GM12878 (cell line): ENCODE data around the gene KRT14. TPM values are rescaled to one million over a fixed set of nuclear protein-coding genes. Genes with fewer than 3 reads are reported as not detected.

Source experiments
- ATF7 ChIP-seq: fragments of 450-650 bp; IDR thresholded peaks from 2 replicates; pipeline ENCODE4 v1.6.1; 2016; ENCODE audit warnings: low read depth, mild to moderate bottlenecking
- EGR1 ChIP-seq, 2 experiments: IDR thresholded peaks; 1 replicate in 1 of 2; 2 replicates in 1 of 2; pipeline ENCODE4 v1.6.1; 2011 to 2012; ENCODE audit warnings: low read depth in 2 of 2, low read length in 2 of 2, borderline replicate concordance in 1 of 2, mild to moderate bottlenecking in 1 of 2, moderate library complexity in 1 of 2
- GATAD2B ChIP-seq: fragments of 450-650 bp; conservative IDR thresholded peaks from 2 replicates; pipeline ENCODE4 v1.6.1; 2017; ENCODE audit warnings: low read depth, mild to moderate bottlenecking, moderate library complexity
- IRF4 ChIP-seq: IDR thresholded peaks from 2 replicates; pipeline ENCODE4 v1.6.1; 2011; ENCODE audit warnings: low read depth, low read length
- LARP7 ChIP-seq: fragments of 450-650 bp; IDR thresholded peaks from 2 replicates; pipeline ENCODE4 v1.6.1; 2017; ENCODE audit warnings: mild to moderate bottlenecking
- NFYA ChIP-seq: IDR thresholded peaks from 2 replicates; pipeline ENCODE4 v1.6.1; 2011; ENCODE audit warnings: low read depth, mild to moderate bottlenecking, low read length, improper control_type of control experiment, borderline replicate concordance
- NR2C2 ChIP-seq: IDR thresholded peaks from 2 replicates; pipeline ENCODE4 v1.6.1; 2011; ENCODE audit warnings: borderline replicate concordance, low read depth; ENCODE audit not compliant: control insufficient read depth, insufficient read length
- NR2F1 ChIP-seq: fragments of 450-650 bp; conservative IDR thresholded peaks from 2 replicates; pipeline ENCODE4 v1.6.1; 2017; ENCODE audit warnings: mild to moderate bottlenecking
- RAD21 ChIP-seq: IDR thresholded peaks from 2 replicates; pipeline ENCODE4 v1.6.1; 2011; ENCODE audit warnings: mild to moderate bottlenecking, low read depth, low read length, moderate library complexity; ENCODE audit not compliant: insufficient read depth
- SMARCA5 ChIP-seq: fragments of 450-650 bp; IDR thresholded peaks from 2 replicates; pipeline ENCODE4 v1.6.1; 2017; ENCODE audit warnings: mild to moderate bottlenecking
- YY1 ChIP-seq: IDR thresholded peaks from 2 replicates; pipeline ENCODE4 v1.6.1; 2011; ENCODE audit warnings: low read depth, mild to moderate bottlenecking, low read length
- ZNF24 ChIP-seq: fragments of 450-650 bp; IDR thresholded peaks from 2 replicates; pipeline ENCODE4 v1.6.1; 2017; ENCODE audit warnings: antibody characterized with exemption, mild to moderate bottlenecking
- polyA plus RNA-seq, 11 experiments: library from polyadenylated mRNA; depleted of rRNA in 4 of 11; unstranded in 6 of 11; stranded (reverse) in 5 of 11; fragments of >200 nt; fragmentation: Nextera tagmentation in 4 of 11; fragmentation: Illumina TruSeq in 1 of 11; extraction: Ambion mirVana in 4 of 11; extraction: Trizol in 1 of 11; gene quantifications; 1 replicate in 1 of 11; 2 replicates in 10 of 11; pipeline versions ENCODE4 v1.2.1 to v1.2.3, GENCODE V29; 2011 to 2016; ENCODE audit warnings: inconsistent platforms in 2 of 11, missing spikeins in 2 of 11, low read depth in 1 of 11
- total RNA-seq, 4 experiments: library from RNA; depleted of rRNA in 3 of 4; stranded (reverse); fragments of >200 nt in 3 of 4; fragmentation: Illumina TruSeq in 1 of 4; extraction: Trizol in 1 of 4; gene quantifications; 2 replicates each; pipeline versions ENCODE4 v1.2.1 to v1.2.3, GENCODE V29; 2013 to 2021
- TF ChIP-seq, protein P1 (sequence below): fragments of 450-650 bp; IDR thresholded peaks from 2 replicates; pipeline ENCODE4 v1.6.1; 2018; ENCODE audit warnings: borderline replicate concordance, mild to moderate bottlenecking; ENCODE audit not compliant: partially characterized antibody
- TF ChIP-seq, protein P2 (sequence below), 3 experiments: IDR thresholded peaks in 2 of 3; conservative IDR thresholded peaks in 1 of 3; 2 replicates each; pipeline ENCODE4 v1.5.1; 2011; ENCODE audit warnings: low read depth in 3 of 3, low read length in 3 of 3, mild to moderate bottlenecking in 3 of 3, control low read depth in 2 of 3, moderate library complexity in 2 of 3, inconsistent platforms in 1 of 3, mixed read lengths in 1 of 3; ENCODE audit not compliant: control insufficient read depth in 2 of 3, insufficient read depth in 1 of 3; ENCODE audit errors: extremely low read depth in 1 of 3
- TF ChIP-seq, protein P3 (sequence below): fragments of 450-650 bp; formaldehyde crosslinking; IDR thresholded peaks from 2 replicates; pipeline ENCODE4 v1.4.0; 2022; ENCODE audit warnings: mild to moderate bottlenecking, moderate library complexity
- TF ChIP-seq, protein P4 (sequence below): fragments of 450-650 bp; IDR thresholded peaks from 2 replicates; pipeline ENCODE4 v1.6.1; 2016; ENCODE audit warnings: mild to moderate bottlenecking

KRT14 gene
- total and polyA plus RNA-seq, 10 of the 15 experiments (the other 5 are each of a cell fraction or from before 2014, with no cell fraction given): 1.5 TPM; not detected in 9

DNA sequence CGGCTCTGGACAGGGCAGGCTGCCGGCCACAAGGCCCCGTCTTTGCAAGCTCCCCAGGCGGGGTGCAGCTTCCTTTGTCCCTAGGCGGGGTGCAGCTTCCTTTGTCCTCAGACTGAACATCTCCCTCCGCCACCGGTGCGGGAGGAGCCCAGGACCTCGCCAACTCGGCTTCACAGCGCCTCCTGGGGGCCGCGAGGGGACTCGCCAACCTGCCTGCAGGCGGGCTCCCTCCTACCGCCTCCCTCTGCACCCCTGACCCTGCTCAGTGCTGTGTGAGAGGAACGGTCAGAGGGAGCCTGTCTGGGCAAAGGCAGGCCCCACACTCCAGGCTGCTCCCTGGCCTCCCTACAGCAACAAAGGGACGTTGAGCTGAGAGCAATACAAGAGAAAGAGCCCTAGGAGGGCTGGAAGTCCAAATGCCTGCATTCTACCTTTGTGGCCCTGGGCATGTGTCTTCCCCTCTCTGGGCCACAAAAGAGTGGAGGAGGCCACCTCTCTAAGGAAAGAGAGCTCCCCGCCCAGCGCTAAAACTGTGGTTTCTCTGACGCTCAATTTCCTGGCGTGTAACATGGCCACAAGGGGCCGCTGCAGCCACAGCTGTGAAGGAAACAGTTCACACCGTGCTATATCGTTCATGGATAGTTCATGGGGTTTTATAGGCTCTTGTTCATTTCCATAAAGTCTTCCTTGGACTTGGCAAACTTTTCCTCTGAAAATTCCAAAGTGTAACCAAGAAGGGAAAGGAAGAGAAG is 37.7 kb downstream of the KRT14 start (continued):
- TF ChIP-seq, protein P1, sequence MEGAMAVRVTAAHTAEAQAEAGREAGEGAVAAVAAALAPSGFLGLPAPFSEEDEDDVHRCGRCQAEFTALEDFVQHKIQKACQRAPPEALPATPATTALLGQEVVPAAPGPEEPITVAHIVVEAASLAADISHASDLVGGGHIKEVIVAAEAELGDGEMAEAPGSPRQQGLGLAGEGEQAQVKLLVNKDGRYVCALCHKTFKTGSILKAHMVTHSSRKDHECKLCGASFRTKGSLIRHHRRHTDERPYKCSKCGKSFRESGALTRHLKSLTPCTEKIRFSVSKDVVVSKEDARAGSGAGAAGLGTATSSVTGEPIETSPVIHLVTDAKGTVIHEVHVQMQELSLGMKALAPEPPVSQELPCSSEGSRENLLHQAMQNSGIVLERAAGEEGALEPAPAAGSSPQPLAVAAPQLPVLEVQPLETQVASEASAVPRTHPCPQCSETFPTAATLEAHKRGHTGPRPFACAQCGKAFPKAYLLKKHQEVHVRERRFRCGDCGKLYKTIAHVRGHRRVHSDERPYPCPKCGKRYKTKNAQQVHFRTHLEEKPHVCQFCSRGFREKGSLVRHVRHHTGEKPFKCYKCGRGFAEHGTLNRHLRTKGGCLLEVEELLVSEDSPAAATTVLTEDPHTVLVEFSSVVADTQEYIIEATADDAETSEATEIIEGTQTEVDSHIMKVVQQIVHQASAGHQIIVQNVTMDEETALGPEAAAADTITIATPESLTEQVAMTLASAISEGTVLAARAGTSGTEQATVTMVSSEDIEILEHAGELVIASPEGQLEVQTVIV: no peak
- TF ChIP-seq YY1: peak; percentile 25; the same call in 1 of the 2 replicates
- no peak; the same call in 1 of the 2 replicates for TF ChIP-seq GATAD2B
- no peak for TF ChIP-seq EGR1 (IDR thresholded peaks at IDR 0.05; ENCODE audit: borderline replicate concordance in 1 of 2, low read depth in 2 of 2, low read length in 2 of 2)
- TF ChIP-seq, protein P2, sequence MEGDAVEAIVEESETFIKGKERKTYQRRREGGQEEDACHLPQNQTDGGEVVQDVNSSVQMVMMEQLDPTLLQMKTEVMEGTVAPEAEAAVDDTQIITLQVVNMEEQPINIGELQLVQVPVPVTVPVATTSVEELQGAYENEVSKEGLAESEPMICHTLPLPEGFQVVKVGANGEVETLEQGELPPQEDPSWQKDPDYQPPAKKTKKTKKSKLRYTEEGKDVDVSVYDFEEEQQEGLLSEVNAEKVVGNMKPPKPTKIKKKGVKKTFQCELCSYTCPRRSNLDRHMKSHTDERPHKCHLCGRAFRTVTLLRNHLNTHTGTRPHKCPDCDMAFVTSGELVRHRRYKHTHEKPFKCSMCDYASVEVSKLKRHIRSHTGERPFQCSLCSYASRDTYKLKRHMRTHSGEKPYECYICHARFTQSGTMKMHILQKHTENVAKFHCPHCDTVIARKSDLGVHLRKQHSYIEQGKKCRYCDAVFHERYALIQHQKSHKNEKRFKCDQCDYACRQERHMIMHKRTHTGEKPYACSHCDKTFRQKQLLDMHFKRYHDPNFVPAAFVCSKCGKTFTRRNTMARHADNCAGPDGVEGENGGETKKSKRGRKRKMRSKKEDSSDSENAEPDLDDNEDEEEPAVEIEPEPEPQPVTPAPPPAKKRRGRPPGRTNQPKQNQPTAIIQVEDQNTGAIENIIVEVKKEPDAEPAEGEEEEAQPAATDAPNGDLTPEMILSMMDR (IDR thresholded peaks at IDR 0.05 in 2 of 3, conservative IDR thresholded peaks at IDR 0.05 in 1 of 3; ENCODE audit: control insufficient read depth in 2 of 3, extremely low read depth in 1 of 3, insufficient read depth in 1 of 3, low read depth in 3 of 3, low read length in 3 of 3): peak; percentile 86 to 93 (median 91)
- peak; percentile 73 for TF ChIP-seq RAD21
- TF ChIP-seq LARP7: 0 out of 2 replicates have a peak, but pooled peaks have one; percentile 35
- TF ChIP-seq, protein P3, sequence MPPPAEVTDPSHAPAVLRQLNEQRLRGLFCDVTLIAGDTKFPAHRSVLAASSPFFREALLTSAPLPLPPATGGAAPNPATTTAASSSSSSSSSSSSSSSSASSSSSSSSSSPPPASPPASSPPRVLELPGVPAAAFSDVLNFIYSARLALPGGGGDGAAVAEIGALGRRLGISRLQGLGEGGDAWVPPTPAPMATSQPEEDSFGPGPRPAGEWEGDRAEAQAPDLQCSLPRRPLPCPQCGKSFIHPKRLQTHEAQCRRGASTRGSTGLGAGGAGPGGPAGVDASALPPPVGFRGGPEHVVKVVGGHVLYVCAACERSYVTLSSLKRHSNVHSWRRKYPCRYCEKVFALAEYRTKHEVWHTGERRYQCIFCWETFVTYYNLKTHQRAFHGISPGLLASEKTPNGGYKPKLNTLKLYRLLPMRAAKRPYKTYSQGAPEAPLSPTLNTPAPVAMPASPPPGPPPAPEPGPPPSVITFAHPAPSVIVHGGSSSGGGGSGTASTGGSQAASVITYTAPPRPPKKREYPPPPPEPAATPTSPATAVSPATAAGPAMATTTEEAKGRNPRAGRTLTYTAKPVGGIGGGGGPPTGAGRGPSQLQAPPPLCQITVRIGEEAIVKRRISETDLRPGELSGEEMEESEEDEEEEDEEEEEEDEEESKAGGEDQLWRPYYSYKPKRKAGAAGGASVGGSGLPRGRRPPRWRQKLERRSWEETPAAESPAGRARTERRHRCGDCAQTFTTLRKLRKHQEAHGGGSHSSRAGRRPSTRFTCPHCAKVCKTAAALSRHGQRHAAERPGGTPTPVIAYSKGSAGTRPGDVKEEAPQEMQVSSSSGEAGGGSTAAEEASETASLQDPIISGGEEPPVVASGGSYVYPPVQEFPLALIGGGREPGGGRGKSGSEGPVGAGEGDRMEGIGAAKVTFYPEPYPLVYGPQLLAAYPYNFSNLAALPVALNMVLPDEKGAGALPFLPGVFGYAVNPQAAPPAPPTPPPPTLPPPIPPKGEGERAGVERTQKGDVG (CRISPR knock-in tag): no peak
- TF ChIP-seq SMARCA5: peak; percentile 94
- TF ChIP-seq, protein P4, sequence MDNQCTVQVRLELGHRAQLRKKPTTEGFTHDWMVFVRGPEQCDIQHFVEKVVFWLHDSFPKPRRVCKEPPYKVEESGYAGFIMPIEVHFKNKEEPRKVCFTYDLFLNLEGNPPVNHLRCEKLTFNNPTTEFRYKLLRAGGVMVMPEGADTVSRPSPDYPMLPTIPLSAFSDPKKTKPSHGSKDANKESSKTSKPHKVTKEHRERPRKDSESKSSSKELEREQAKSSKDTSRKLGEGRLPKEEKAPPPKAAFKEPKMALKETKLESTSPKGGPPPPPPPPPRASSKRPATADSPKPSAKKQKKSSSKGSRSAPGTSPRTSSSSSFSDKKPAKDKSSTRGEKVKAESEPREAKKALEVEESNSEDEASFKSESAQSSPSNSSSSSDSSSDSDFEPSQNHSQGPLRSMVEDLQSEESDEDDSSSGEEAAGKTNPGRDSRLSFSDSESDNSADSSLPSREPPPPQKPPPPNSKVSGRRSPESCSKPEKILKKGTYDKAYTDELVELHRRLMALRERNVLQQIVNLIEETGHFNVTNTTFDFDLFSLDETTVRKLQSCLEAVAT: 0 out of 2 replicates have a peak, but pooled peaks have one; percentile 34
- TF ChIP-seq NR2C2: no peak
- peak; percentile 50 for TF ChIP-seq NR2F1
- TF ChIP-seq IRF4: no peak
- TF ChIP-seq ZNF24: no peak
- no peak for TF ChIP-seq NFYA
- no peak for TF ChIP-seq ATF7
